ENCODE measurements around the gene HAPSTR1. TPM values are rescaled to one million over a fixed set of nuclear protein-coding genes. Genes with fewer than 3 reads are reported as not detected.
"Not testable (repeated sequence)": the region's sequence is repeated elsewhere in the genome, so short reads cannot be mapped to it uniquely, and the experiment has no call there.

Gene HAPSTR1
- total RNA-seq, 2 experiments from 2014 or later = 41.2 to 42.6 TPM

- Mint-ChIP-seq H3K36me3 (ENCODE audit: low read depth) (peaks cover 12% of the 10 kb centered on the region), H3K4me3 (no peak overlapping the region), H3K9me3 (peaks cover 14% of the 10 kb centered on the region), H3K27me3 (ENCODE audit: low read depth) (no peaks in the 10 kb centered on the region), H3K27ac (no peak overlapping the region), H3K4me1 (ENCODE audit: low read depth) (peaks cover 52% of the 10 kb centered on the region)
- DNase-seq = no peak
- intact Hi-C loops (cut with micrococcal nuclease) = no loop called here
- CTCF ChIA-PET = no interaction called here
Observed at GRCh38 chr16:9075299-9076071, 16.0 kb upstream of the HAPSTR1 start.

- peak; percentile 44 for DNase-seq
- Mint-ChIP-seq H3K27me3 (ENCODE audit: low read depth) (no peaks in the 10 kb centered on the region), H3K27ac (peak overlapping the region; percentile 82), H3K9me3 (peaks cover 14% of the 10 kb centered on the region), H3K36me3 (ENCODE audit: low read depth) (peaks cover 12% of the 10 kb centered on the region), H3K4me3 (no peak overlapping the region), H3K4me1 (ENCODE audit: low read depth) (peaks cover 48% of the 10 kb centered on the region)
- CTCF ChIA-PET = interaction anchor here (0.6 to 1.5 kb wide), 2 partner anchors 18 to 68 kb away, joined by 3 to 4 read pairs; no protein-coding TSS in a partner anchor
- intact Hi-C loops (cut with micrococcal nuclease) = no loop called here
Observed at GRCh38 chr16:9077091-9077809, 14.2 kb upstream of the HAPSTR1 start.

DNA sequence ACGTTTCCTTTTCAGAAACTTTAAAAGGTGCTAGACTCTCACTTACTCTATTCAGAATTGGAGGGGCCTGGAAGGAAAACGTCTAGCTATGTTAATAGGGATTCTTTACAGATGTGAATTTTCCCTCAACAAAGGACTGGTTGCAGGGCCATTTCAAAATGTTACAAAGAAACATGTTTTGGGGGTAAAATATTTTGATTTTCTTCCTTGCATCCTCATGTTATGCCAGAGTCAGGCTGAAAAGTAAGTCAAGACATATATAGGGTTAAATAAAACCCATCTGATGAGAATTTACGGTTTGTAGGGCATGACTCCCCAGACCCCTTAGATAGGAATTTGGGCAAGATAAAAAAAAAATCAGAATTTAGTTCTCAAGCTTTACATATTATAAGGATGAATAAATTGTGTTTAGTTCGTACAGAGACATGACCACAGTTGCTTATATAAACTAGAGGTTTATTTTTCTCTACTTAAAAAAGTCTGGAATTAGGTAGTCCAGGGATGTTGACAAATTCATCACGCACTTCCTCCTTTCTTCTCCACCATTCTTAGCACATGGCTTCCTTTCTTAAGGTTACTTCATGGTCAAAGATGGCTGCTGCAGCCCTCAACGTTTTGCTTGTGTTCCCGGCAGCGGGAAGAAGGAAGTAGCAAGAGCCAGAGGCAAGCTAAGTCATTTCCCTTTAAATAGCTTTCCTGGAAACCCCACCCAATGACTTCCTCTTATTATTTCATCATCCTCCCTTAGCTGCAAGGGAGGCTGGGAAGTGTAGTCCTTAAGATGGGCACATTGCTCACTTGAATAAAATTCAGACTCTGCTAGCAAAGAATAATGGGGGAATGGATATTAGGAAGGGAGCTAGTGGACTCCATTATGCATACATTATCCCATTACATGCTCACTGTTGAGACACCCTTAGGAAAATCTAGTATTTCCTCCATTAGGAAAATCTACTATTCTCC is 12.7 kb upstream of the HAPSTR1 start:
- Mint-ChIP-seq H3K4me1 (ENCODE audit: low read depth) (peaks cover 35% of the 10 kb centered on the region), H3K36me3 (ENCODE audit: low read depth) (peaks cover 12% of the 10 kb centered on the region), H3K27ac (peak overlapping the region; percentile 94), H3K9me3 (peaks cover 14% of the 10 kb centered on the region)
- DNase-seq = peak; percentile 81
- intact Hi-C loops (cut with micrococcal nuclease) = loop anchor here (1.0 kb wide), 2 partner anchors 10 to 13 kb away; partner anchors contain the start of gene HAPSTR1
- CTCF ChIA-PET = interaction anchor here (0.7 to 1.5 kb wide), 2 partner anchors 22 to 70 kb away, joined by 3 to 4 read pairs; no protein-coding TSS in a partner anchor
- H3K27me3 Mint-ChIP-seq (ENCODE audit: low read depth); H3K4me3 Mint-ChIP-seq: not testable (repeated sequence)

GRCh38 chr16:9079430-9079812 is 12.0 kb upstream of the HAPSTR1 start:
- intact Hi-C loops (cut with micrococcal nuclease) = loop anchor here (1.0 kb wide), 2 partner anchors 11 to 12 kb away; partner anchors contain the start of gene HAPSTR1
- CTCF ChIA-PET = interaction anchor here (0.7 kb wide), 1 partner anchor 22 kb away, joined by 3 read pairs; no protein-coding TSS in a partner anchor
- no peaks in the 10 kb centered on the region for H3K27me3 Mint-ChIP-seq (ENCODE audit: low read depth)
- H3K4me1 Mint-ChIP-seq (ENCODE audit: low read depth) = peaks cover 31% of the 10 kb centered on the region
- DNase-seq = no peak
- H3K9me3 Mint-ChIP-seq = peaks cover 14% of the 10 kb centered on the region
- H3K36me3 Mint-ChIP-seq (ENCODE audit: low read depth) = peaks cover 12% of the 10 kb centered on the region
- H3K4me3 Mint-ChIP-seq = no peak overlapping the region
- peak overlapping the region; percentile 85 for H3K27ac Mint-ChIP-seq

GRCh38 chr16:9081158-9081557 is 10.3 kb upstream of the HAPSTR1 start:
- H3K27me3 Mint-ChIP-seq (ENCODE audit: low read depth) = no peaks in the 10 kb centered on the region
- DNase-seq = no peak
- intact Hi-C loops (cut with micrococcal nuclease) = no loop called here
- H3K27ac Mint-ChIP-seq = no peak overlapping the region
- H3K4me1 Mint-ChIP-seq (ENCODE audit: low read depth) = peaks cover 31% of the 10 kb centered on the region
- H3K4me3 Mint-ChIP-seq = no peak overlapping the region
- CTCF ChIA-PET = no interaction called here
- peaks cover 14% of the 10 kb centered on the region for H3K9me3 Mint-ChIP-seq
- H3K36me3 Mint-ChIP-seq (ENCODE audit: low read depth) = peaks cover 12% of the 10 kb centered on the region

DNA sequence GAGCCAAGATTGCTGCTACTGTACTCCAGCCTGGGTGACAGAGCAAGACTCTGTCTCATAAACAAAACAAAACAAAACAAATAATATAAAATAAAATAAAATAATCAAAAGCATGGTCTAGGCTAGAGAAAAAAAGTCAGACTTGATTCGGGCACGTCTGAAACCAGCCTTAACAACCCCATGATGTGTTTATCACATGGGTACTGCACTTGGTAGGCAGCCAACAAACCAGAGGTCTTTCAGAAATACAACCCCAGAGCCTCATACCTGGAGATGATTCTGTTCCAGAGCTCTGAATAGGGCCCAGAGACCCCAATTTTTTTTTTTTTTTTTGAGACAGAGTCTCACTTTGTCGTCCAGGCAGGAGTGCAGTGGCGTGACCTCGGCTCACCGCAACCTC is 9.6 kb upstream of the HAPSTR1 start:
- peaks cover 26% of the 10 kb centered on the region for H3K4me1 Mint-ChIP-seq (ENCODE audit: low read depth)
- H3K9me3 Mint-ChIP-seq = peaks cover 14% of the 10 kb centered on the region
- CTCF ChIA-PET = no interaction called here
- intact Hi-C loops (cut with micrococcal nuclease) = no loop called here
- H3K27ac Mint-ChIP-seq = no peak overlapping the region
- no peak overlapping the region for H3K4me3 Mint-ChIP-seq
- peaks cover 12% of the 10 kb centered on the region for H3K36me3 Mint-ChIP-seq (ENCODE audit: low read depth)
- DNase-seq = no peak
- H3K27me3 Mint-ChIP-seq (ENCODE audit: low read depth) = no peaks in the 10 kb centered on the region

DNA sequence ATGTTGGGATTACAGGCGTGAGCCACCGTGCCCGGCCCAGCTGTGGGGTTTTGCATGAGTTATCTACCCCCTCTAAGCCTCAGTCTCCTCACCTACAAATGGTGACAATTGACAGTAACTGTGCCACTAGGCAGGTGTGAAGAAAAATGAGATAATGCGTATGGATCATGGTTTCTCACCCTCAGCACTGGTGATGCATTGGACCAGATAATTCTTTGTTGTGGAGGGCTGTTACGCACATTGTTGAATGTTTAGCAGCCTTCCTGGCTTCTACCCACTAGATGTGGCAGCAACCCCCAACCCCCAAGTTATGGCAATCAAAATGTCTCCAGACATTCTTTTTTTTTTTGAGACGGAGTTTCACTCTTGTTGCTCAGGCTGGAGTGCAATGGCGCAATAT is 9.0 kb upstream of the HAPSTR1 start:
- Mint-ChIP-seq H3K36me3 (ENCODE audit: low read depth) (peaks cover 11% of the 10 kb centered on the region), H3K27ac (no peak overlapping the region), H3K4me3 (no peak overlapping the region), H3K27me3 (ENCODE audit: low read depth) (no peaks in the 10 kb centered on the region), H3K4me1 (ENCODE audit: low read depth) (peaks cover 21% of the 10 kb centered on the region), H3K9me3 (peaks cover 13% of the 10 kb centered on the region)
- intact Hi-C loops (cut with micrococcal nuclease) = no loop called here
- CTCF ChIA-PET = no interaction called here
- no peak for DNase-seq

DNA sequence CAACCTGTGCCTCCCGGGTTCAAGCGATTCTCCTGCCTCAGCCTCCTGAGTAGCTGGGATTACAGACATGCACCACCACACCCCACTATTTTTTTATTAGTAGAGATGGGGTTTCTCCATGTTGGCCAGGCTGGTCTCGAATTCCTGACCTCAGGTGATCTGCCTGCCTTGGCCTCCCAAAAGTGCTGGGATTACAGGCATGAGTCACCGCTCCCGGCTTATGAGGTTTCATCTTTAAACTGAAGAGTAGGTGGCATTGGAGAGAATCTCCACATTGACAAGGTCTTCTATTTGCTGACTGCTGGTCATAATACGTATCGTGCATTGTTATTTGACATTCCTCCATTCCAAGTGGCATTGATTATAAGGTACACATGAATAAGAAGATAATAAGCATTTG is 3.7 kb upstream of the HAPSTR1 start:
- H3K36me3 Mint-ChIP-seq (ENCODE audit: low read depth); H3K4me3 Mint-ChIP-seq; H3K4me1 Mint-ChIP-seq (ENCODE audit: low read depth); intact Hi-C loops (cut with micrococcal nuclease); CTCF ChIA-PET; H3K9me3 Mint-ChIP-seq; DNase-seq; H3K27me3 Mint-ChIP-seq (ENCODE audit: low read depth); H3K27ac Mint-ChIP-seq: not testable (repeated sequence)

- no peak overlapping the region for H3K27ac Mint-ChIP-seq
Observed at GRCh38 chr16:9088848-9089247, 2.6 kb upstream of the HAPSTR1 start.

GRCh38 chr16:9089660-9090059 is 1.8 kb upstream of the HAPSTR1 start:
- DNase-seq = no peak

More at GRCh38 chr16:9088848-9089247, 2.6 kb upstream of the HAPSTR1 start:
- Mint-ChIP-seq H3K4me3 (no peak overlapping the region), H3K36me3 (ENCODE audit: low read depth) (peaks cover 14% of the 10 kb centered on the region), H3K4me1 (ENCODE audit: low read depth) (peaks cover 8% of the 10 kb centered on the region), H3K27me3 (ENCODE audit: low read depth) (no peaks in the 10 kb centered on the region), H3K9me3 (no peaks in the 10 kb centered on the region)
- DNase-seq = no peak
- intact Hi-C loops (cut with micrococcal nuclease) = no loop called here
- CTCF ChIA-PET = interaction anchor here (0.6 kb wide), 1 partner anchor 13 kb away, joined by 4 read pairs; no protein-coding TSS in a partner anchor

DNA sequence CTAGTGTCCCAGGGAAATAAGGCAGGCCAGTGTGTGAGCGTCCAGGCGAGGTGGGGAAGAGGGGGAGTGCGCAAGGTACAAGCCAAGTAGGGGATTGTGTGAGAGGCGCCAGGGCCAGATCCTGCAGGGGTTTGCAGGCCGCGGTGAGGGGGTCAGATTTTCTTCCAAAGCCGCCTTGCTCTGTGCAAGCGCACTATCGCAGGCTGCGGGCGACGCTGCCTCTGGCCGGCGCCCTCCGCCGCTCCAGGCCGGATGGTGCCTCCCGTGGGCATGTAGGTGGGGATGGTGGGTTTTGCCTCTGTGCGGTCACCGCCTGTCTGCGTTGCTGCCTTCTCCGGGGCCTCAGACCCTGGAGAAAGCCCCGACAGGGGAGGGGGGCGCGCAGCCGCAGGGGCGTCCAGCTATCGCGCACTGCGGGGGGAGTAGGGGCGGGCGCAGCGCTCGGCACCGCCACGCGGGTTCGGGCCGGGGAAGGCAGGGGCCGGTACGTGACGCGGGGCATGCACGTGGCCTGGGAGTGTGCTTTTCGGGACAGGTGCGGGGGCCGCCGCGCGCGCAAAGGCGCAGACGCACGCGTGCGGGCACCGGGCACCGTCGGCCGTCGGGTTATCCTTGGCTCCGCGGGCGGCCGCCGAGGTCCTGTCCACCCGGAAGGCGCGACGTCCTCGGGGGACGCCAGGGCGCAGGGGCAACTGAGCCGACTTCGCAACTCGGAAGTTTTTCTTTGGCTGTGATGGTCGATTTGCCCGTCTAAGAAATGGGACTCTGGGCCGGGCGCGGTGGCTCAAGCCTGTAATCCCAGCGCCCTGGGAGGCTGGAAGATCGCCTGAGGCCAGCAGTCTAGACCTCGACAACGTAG is 1.1 kb upstream of the HAPSTR1 start:
- Mint-ChIP-seq H3K4me1 (ENCODE audit: low read depth) (peaks cover 18% of the 10 kb centered on the region), H3K36me3 (ENCODE audit: low read depth) (peaks cover 23% of the 10 kb centered on the region), H3K4me3 (peak overlapping the region; percentile 89), H3K9me3 (no peaks in the 10 kb centered on the region), H3K27me3 (ENCODE audit: low read depth) (no peaks in the 10 kb centered on the region), H3K27ac (peak overlapping the region; percentile 91)
- intact Hi-C loops (cut with micrococcal nuclease) = loop anchor here (2.0 to 5.0 kb wide), 2 partner anchors 36 to 43 kb away; no protein-coding TSS in a partner anchor
- CTCF ChIA-PET = interaction anchor here (0.8 to 1.5 kb wide), 5 partner anchors 10 to 171 kb away, joined by 3 to 4 read pairs (median 4); no protein-coding TSS in a partner anchor
- DNase-seq = peak; percentile 32

More at GRCh38 chr16:9089660-9090059, 1.8 kb upstream of the HAPSTR1 start:
- CTCF ChIA-PET = no interaction called here
- Mint-ChIP-seq H3K4me1 (ENCODE audit: low read depth) (peaks cover 14% of the 10 kb centered on the region), H3K27ac (peak overlapping the region; percentile 68), H3K9me3 (no peaks in the 10 kb centered on the region), H3K36me3 (ENCODE audit: low read depth) (peaks cover 21% of the 10 kb centered on the region), H3K27me3 (ENCODE audit: low read depth) (no peaks in the 10 kb centered on the region), H3K4me3 (peak overlapping the region; percentile 89)
- intact Hi-C loops (cut with micrococcal nuclease) = loop anchor here (2.0 to 5.0 kb wide), 2 partner anchors 37 to 42 kb away; no protein-coding TSS in a partner anchor
